Measurements from ENCODE around the gene ANGPTL2. TPM values are rescaled to one million over a fixed set of nuclear protein-coding genes. Genes with fewer than 3 reads are reported as not detected.

Gene ANGPTL2
- total RNA-seq, 1 donor from 2014 or later, result not detected

DNA sequence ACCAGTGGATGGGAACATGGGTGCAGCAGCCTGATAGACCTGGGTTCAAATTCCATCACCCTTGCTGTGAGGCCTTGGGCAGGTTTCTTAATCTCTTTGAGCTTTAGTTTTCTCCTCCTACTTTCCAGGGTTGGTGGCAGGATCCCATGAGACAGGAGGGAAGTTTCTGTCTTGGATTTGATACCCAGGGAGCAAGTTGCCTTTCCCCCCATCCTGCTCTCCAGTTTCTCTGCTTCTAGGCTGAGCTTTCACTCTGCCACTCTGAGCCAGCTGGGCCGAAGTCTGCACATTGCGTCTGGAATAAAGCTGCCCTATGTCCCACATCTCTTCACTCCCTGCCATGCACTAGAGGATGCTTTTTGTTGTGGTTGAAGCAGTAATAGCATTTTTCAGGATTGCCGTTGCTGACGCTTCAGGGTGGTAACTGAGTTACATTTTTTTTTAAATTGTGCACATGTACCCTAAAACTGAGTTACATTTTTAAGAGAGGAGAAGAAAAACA, 40.5 kb upstream of the ANGPTL2 start:
- Mint-ChIP-seq H3K27ac (no peak overlapping the region), H3K27me3 (ENCODE audit: low read depth) (peaks cover 15% of the 10 kb centered on the region), H3K4me3 (ENCODE audit: low read depth) (no peak overlapping the region), H3K36me3 (ENCODE audit: low read depth) (no peaks in the 10 kb centered on the region), H3K9me3 (no peaks in the 10 kb centered on the region), H3K4me1 (ENCODE audit: low read depth) (peaks cover 19% of the 10 kb centered on the region)
- intact Hi-C loops (cut with micrococcal nuclease), result no loop called here
- DNase-seq (ENCODE audit: low spot score), result no peak

DNA sequence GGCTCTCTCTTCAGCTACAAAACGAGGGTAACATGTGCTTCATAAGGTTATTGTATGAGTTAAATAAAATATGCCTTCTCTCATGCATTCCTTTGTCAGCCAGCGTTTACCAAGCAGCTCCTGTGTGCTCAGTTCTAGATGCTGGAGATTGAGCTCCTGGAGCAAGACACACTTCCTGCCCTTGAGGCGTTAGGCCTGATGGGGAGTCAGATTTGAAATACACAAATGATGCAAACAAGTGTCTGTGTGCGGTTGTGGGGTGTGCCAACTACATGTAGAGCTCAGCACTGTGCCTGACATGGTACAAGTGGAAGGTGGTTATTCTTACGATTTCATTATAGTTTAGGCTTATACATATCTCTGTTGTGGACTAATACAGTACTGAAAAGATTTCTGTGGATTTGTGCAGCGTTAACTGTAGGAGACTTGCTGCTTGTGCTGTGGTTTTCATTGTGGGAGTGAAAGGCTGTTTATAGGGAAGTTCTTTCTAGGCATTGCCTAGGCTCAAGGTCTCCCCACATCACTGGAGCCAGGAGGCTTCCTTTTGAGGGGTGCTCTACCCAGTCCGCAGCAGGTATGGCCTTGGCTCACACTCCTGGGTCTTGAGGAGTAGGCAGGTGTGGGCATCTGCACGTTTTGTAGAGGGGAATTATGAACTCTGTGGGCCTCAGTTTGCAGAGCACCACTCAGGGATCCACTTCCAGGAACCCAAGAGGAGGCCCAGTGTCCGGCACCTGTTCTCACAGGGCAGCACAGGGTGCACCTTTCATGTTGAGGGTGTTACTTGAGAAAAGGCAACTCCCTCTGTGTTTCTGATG, 39.8 kb upstream of the ANGPTL2 start:
- DNase-seq (ENCODE audit: low spot score), result no peak
- H3K27me3 Mint-ChIP-seq (ENCODE audit: low read depth), result peaks cover 15% of the 10 kb centered on the region
- H3K4me1 Mint-ChIP-seq (ENCODE audit: low read depth), result peaks cover 19% of the 10 kb centered on the region
- H3K36me3 Mint-ChIP-seq (ENCODE audit: low read depth), result no peaks in the 10 kb centered on the region
- intact Hi-C loops (cut with micrococcal nuclease), result no loop called here
- H3K9me3 Mint-ChIP-seq, result no peaks in the 10 kb centered on the region
- H3K4me3 Mint-ChIP-seq (ENCODE audit: low read depth), result no peak overlapping the region
- H3K27ac Mint-ChIP-seq, result no peak overlapping the region

- Mint-ChIP-seq H3K36me3 (ENCODE audit: low read depth) (no peaks in the 10 kb centered on the region), H3K4me3 (ENCODE audit: low read depth) (no peak overlapping the region), H3K4me1 (ENCODE audit: low read depth) (peaks cover 19% of the 10 kb centered on the region), H3K27ac (no peak overlapping the region), H3K27me3 (ENCODE audit: low read depth) (peaks cover 19% of the 10 kb centered on the region), H3K9me3 (no peaks in the 10 kb centered on the region)
- no peak for DNase-seq (ENCODE audit: low spot score)
- intact Hi-C loops (cut with micrococcal nuclease), result no loop called here
Observed at GRCh38 chr9:127161081-127161624, 38.7 kb upstream of the ANGPTL2 start.

DNA sequence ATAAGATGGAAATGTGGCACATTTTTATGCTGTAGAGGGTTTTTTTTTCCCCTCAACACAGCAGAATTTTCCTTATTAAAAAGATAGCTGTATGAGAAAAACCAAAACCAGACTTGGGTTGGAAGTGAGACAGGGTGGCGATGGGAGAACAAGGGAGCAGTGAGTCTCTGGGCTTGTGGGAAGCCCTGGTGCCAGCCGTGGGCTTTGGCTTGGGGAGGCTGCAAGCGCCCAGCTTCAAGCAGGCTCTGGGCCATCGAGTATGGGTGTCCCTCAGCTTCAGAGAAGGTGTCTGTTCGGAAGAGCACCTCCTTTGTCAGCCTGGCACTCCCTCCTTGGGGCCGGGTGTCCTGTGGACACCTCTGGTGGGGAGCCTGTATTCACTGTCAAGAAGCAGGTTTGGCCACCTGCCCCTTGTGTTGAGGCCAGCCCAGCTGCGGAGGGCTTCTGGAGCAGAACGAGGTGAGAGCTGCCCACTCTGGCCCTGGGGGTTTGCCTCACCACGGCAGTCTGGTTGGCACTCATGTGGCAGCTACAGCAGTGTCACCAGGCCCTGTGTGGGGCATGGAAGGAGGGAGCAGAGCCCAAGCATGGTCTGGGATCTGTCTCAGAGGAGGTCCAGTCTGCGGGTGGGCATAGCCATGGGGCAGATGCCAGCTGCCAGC, 37.6 kb upstream of the ANGPTL2 start:
- intact Hi-C loops (cut with micrococcal nuclease), result no loop called here
- Mint-ChIP-seq H3K4me3 (ENCODE audit: low read depth) (no peak overlapping the region), H3K27me3 (ENCODE audit: low read depth) (peaks cover 15% of the 10 kb centered on the region), H3K27ac (no peak overlapping the region), H3K9me3 (no peaks in the 10 kb centered on the region), H3K36me3 (ENCODE audit: low read depth) (no peaks in the 10 kb centered on the region), H3K4me1 (ENCODE audit: low read depth) (peaks cover 21% of the 10 kb centered on the region)
- DNase-seq (ENCODE audit: low spot score), result no peak

GRCh38 chr9:127159325-127159801, 36.9 kb upstream of the ANGPTL2 start:
- Mint-ChIP-seq H3K4me3 (ENCODE audit: low read depth) (no peak overlapping the region), H3K27me3 (ENCODE audit: low read depth) (peaks cover 19% of the 10 kb centered on the region), H3K36me3 (ENCODE audit: low read depth) (no peaks in the 10 kb centered on the region), H3K4me1 (ENCODE audit: low read depth) (peaks cover 28% of the 10 kb centered on the region), H3K9me3 (no peaks in the 10 kb centered on the region), H3K27ac (no peak overlapping the region)
- no peak for DNase-seq (ENCODE audit: low spot score)
- intact Hi-C loops (cut with micrococcal nuclease), result no loop called here

DNA sequence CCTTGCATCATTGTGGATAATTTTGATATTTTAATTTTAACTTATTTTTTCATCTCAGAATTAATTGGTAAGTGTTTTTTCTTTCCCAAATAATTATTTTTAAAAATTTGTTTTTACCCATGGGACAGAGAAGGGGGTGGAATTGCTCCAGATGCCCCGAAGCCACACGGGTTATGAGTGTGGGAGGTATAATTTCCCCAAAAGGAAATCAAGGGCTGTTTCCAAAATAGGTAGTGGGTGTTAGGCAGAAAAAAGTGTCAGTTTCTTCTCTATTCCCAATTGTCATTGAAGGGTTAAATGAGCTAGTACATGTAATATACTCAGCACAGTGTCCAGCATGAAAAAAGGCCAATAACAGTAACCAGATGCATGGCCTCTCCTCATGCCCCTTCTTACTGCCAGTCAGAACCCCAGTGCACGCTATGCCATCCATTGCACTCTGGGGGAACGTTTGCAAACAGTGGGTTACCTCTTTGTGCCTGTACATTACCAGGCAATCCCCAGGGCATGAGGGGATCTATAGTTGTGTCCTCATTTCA, 36.4 kb upstream of the ANGPTL2 start:
- Mint-ChIP-seq H3K4me1 (ENCODE audit: low read depth) (peaks cover 29% of the 10 kb centered on the region), H3K36me3 (ENCODE audit: low read depth) (no peaks in the 10 kb centered on the region), H3K9me3 (no peaks in the 10 kb centered on the region), H3K4me3 (ENCODE audit: low read depth) (no peak overlapping the region), H3K27ac (no peak overlapping the region), H3K27me3 (ENCODE audit: low read depth) (peaks cover 19% of the 10 kb centered on the region)
- intact Hi-C loops (cut with micrococcal nuclease), result no loop called here
- no peak for DNase-seq (ENCODE audit: low spot score)

- intact Hi-C loops (cut with micrococcal nuclease), result loop anchor here (2.0 kb wide), 1 partner anchor 151 kb away; no protein-coding TSS in a partner anchor
- peaks cover 43% of the 10 kb centered on the region for H3K27me3 Mint-ChIP-seq (ENCODE audit: low read depth)
- DNase-seq (ENCODE audit: low spot score), result no peak
- H3K9me3 Mint-ChIP-seq, result no peaks in the 10 kb centered on the region
- H3K36me3 Mint-ChIP-seq (ENCODE audit: low read depth), result no peaks in the 10 kb centered on the region
- no peak overlapping the region for H3K4me3 Mint-ChIP-seq (ENCODE audit: low read depth)
- no peak overlapping the region for H3K27ac Mint-ChIP-seq
- peaks cover 14% of the 10 kb centered on the region for H3K4me1 Mint-ChIP-seq (ENCODE audit: low read depth)
Observed at GRCh38 chr9:127155314-127155960, 33.0 kb upstream of the ANGPTL2 start.

DNA sequence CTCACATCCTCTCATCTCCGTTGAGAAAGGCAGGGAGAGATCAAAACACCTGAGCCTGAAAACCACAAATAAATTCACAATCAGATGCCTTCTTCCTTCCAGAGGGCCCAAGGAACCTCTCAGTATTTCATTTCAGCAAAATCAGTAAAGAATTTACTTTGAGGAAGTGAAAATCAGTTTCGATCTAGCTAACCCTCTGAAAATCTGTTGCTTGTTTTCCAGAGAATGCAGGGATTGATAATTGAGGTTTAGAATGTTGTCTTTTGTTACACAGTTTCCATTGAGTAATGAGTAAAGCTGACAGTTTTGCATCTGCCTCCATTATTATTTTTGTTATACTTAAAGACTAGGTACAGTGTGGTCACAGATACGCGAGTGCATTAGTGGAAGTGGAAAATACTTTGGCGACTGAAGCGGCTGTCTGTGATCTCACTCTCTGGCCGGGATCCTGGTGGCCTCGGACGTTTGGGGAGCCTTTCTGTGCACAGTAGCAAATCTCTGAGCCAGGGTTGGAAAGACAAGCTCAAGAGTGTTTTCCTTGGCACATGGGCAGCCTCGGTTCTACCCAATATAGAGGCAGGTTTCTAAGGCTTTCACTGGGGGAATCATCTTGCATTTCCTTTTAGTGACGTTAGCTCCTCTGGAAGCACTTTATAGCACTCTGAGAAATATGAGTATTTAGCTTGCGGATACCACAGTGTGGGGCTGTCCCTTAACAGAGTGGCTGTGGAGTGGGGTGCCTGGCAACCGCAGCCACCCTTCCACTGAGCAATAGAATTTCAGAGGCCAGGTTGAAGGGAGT, 32.2 kb upstream of the ANGPTL2 start:
- intact Hi-C loops (cut with micrococcal nuclease), result loop anchor here (2.0 kb wide), 1 partner anchor 150 kb away; no protein-coding TSS in a partner anchor
- Mint-ChIP-seq H3K4me3 (ENCODE audit: low read depth) (no peak overlapping the region), H3K36me3 (ENCODE audit: low read depth) (no peaks in the 10 kb centered on the region), H3K27ac (no peak overlapping the region), H3K4me1 (ENCODE audit: low read depth) (peaks cover 14% of the 10 kb centered on the region), H3K9me3 (no peaks in the 10 kb centered on the region), H3K27me3 (ENCODE audit: low read depth) (peaks cover 42% of the 10 kb centered on the region)
- no peak for DNase-seq (ENCODE audit: low spot score)

GRCh38 chr9:127154003-127154389, 31.6 kb upstream of the ANGPTL2 start:
- intact Hi-C loops (cut with micrococcal nuclease), result loop anchor here (2.0 kb wide), 1 partner anchor 149 kb away; no protein-coding TSS in a partner anchor
- H3K9me3 Mint-ChIP-seq, result no peaks in the 10 kb centered on the region
- H3K27ac Mint-ChIP-seq, result no peak overlapping the region
- DNase-seq (ENCODE audit: low spot score), result no peak
- H3K36me3 Mint-ChIP-seq (ENCODE audit: low read depth), result no peaks in the 10 kb centered on the region
- H3K4me3 Mint-ChIP-seq (ENCODE audit: low read depth), result no peak overlapping the region
- H3K27me3 Mint-ChIP-seq (ENCODE audit: low read depth), result peaks cover 40% of the 10 kb centered on the region
- H3K4me1 Mint-ChIP-seq (ENCODE audit: low read depth), result peaks cover 14% of the 10 kb centered on the region

DNA sequence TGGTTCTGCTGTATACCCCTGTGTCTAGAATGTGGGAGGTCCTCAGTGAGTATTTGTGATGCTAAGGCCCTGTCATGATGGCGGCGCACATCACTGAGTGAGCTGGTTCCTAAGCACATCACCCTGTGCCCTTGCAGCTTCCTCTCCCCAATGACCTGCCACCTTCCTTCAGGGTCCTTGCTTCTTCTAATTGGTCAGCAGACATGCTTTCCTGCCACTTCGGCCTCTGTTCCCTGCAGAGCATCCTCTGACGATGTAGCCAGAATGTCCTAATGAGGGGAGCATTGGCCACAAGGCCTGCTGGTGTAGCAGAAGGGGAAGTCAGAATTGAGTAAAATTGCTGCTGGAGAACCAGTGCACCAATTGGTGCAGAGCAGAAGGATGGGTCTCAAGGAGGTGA, 31.1 kb upstream of the ANGPTL2 start:
- Mint-ChIP-seq H3K4me3 (ENCODE audit: low read depth) (no peak overlapping the region), H3K36me3 (ENCODE audit: low read depth) (no peaks in the 10 kb centered on the region), H3K27me3 (ENCODE audit: low read depth) (peaks cover 40% of the 10 kb centered on the region), H3K9me3 (no peaks in the 10 kb centered on the region), H3K4me1 (ENCODE audit: low read depth) (peaks cover 14% of the 10 kb centered on the region), H3K27ac (no peak overlapping the region)
- DNase-seq (ENCODE audit: low spot score), result no peak
- intact Hi-C loops (cut with micrococcal nuclease), result no loop called here

- peaks cover 9% of the 10 kb centered on the region for H3K4me1 Mint-ChIP-seq (ENCODE audit: low read depth)
- no peak overlapping the region for H3K4me3 Mint-ChIP-seq (ENCODE audit: low read depth)
- intact Hi-C loops (cut with micrococcal nuclease), result no loop called here
- no peak for DNase-seq (ENCODE audit: low spot score)
- no peaks in the 10 kb centered on the region for H3K36me3 Mint-ChIP-seq (ENCODE audit: low read depth)
- H3K27me3 Mint-ChIP-seq (ENCODE audit: low read depth), result peaks cover 33% of the 10 kb centered on the region
- no peaks in the 10 kb centered on the region for H3K9me3 Mint-ChIP-seq
- no peak overlapping the region for H3K27ac Mint-ChIP-seq
Observed at GRCh38 chr9:127149463-127150390, 27.3 kb upstream of the ANGPTL2 start.

All from activated T-helper 2 cell treated with anti-CD3 and anti-CD28 coated beads, Interferon-gamma antibody, Interleukin-2, Interleukin-4, amounts not matched to agents 10 μg/mL and 5 μg/mL and 100 μg/mL, durations not matched to agents 14 hours and 24 hours and 36 hours (primary cell).